Activated CD4-positive, alpha-beta T cell treated with anti-CD3 and anti-CD28 coated beads for 4 hours (primary cell): ENCODE measurements around the gene PAQR9.
"Not testable (repeated sequence)": the region's sequence is repeated elsewhere in the genome, so short reads cannot be mapped to it uniquely, and the experiment has no call there.

ENCODE experiments used
- DNase-seq, 2 donors: peaks; one replicate each; pipeline ENCODE4 v3.0.0-alpha.2; 2020

PAQR9 gene, protein sequence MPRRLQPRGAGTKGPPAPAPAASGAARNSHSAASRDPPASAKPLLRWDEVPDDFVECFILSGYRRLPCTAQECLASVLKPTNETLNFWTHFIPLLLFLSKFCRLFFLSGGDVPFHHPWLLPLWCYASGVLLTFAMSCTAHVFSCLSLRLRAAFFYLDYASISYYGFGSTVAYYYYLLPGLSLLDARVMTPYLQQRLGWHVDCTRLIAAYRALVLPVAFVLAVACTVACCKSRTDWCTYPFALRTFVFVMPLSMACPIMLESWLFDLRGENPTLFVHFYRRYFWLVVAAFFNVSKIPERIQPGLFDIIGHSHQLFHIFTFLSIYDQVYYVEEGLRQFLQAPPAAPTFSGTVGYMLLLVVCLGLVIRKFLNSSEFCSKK

DNA sequence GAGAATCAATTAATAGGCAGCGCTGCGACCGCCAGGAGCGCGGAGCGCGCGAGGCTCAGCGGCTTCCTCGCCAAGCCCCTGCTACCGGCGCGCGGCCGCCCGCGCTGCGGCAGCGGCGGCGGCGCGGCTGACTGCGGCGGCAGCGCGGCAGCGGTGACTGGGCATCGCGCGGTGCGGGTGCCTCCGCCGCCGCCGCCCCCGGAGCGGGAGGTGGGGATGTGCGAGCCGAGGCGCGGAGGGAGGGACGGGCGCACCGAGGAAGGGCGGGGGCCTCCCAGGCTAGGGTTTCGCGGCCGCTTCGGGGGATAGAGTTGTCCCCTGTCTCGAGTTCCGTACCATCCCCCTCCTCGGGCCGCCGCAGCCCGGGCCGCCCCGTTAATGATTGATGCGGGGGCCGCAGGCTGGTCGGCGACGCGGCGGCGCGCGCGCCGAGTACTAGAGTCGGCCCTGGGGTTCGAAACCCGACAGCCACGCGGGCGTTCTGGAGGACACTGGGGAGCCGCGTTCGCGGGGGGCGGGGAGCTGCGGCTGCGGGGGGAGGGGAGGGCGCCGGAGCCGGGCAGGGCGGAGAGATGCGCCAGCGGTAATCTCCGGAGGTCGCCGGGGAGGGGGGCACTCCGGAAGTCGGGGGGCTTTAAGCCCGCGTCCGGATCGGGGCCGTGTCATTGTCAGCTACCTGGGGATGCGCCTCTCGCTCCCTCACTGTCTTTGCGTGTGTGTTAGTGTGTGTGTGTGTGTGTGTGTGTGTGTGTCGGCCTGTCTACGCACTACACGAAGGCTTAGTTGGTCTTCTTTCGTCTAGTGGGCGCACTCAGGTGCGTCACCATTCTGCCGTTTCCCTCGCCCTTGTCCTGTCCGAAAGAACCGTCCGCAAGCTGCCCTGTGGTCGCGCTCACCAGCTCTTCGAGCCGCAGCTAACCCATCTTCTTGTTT, at the start of gene PAQR9:
Gene PAQR9 (minus strand): TSS at position 159 of the 933 bp plus-strand sequence. CDS start 338 bp downstream, outside the sequence.
- no peak for DNase-seq

DNA sequence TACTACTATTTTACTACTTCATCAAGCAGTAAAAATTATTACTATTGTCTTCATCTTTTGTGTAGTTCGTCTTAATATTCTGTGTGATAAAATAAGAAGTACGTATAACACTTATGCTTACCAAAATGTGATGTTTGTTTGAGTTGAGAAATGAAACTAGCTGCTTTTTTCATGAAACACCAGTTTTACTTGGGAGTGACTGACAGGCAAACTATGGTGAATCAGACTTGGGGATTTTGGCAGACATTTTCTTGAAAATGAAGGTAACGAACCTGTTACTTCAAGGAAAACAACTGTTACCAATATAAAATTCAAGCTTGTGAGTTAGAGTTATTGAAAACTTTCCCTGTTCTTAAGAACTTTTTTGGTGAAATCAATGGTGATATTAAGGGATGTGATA, 48.2 kb upstream of the PAQR9 start:
- no peak for DNase-seq

DNA sequence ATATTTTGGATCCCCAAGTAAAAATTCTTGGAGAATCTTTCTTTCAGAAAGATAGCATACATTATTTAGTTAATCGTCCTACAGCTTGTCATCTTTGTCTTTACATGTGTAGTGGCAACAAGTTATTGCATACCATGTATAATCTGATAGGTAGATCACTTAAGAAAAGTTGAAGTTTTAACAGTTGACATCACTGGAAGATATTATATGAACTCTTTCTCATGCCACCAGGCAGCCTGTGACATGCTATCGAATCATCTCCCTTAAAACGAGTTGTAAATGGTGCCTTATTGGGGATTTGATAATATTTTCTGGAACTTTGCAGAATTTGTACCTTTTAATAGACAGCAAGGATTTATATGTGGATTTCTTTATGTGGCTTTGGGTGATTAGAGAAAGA, 46.5 kb upstream of the PAQR9 start:
- DNase-seq, result no peak

DNA sequence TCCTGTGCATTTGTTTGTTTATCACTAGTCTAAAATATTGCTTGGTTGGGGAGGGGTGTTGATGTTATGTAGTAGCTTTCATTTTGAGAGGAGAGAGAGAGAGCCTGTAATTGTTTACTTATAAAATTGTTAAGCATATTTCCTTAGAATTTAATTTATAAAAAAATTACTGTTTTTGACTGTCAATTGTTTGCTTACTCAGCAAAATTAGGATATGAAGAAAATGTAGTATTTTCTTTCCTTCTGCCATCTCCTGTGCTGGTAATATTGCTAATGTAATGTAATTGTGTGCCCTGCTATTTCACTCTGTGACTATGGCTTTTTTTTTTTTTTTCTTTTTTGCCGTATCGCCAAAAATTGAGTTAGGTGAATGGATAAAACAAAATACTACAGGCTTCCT, 41.3 kb upstream of the PAQR9 start:
- DNase-seq, result no peak

DNA sequence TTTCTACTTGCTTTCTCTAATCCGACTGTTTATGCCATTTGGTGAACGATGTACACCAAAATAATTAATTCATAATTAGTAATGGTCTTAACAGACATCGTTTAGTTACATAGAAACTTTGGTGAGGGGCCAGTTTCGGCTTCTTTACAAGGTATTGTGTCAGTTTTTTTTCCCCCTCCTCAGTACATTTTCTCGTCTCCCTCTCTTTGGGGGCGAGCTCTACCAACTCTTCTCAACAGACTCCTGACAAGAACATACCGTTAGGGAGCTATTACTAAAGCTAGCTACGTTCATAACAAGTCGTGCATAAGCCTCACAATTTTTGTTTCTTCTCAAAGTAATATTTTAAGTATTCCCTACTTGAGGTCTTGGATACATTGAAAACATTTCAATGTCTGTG, 39.3 kb upstream of the PAQR9 start:
- no peak for DNase-seq

DNA sequence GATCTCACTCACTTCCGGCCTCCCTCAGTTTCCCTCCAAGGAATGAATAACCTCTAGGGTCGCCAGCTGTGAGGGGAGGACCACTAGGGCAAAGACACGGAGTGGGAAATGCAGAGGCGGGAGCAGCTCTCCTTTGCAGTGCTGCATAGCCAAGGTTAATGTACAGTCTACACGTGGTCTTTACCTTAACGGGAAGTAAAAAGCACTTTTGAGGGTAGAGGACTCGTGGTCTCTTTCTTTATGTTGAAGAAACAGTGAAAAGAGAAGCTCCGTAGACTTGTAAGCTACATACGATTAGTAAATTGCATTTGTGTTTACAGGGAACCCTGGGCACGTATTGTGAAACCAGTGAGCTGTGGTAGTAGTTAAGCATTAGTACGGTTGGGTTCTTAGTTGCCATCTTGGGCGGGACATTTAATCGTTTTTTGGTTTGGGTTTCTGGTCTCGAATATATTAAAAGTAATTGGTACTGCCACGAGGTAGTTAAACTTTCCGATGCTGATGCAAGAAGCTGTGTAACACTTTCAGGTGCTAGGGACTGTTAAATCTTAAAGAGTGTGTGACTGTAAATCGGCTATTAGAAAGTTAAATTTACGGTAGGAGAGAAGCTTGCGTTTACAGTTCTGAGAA, 38.7 kb upstream of the PAQR9 start:
- peak; percentile 20 to 21 for DNase-seq

DNA sequence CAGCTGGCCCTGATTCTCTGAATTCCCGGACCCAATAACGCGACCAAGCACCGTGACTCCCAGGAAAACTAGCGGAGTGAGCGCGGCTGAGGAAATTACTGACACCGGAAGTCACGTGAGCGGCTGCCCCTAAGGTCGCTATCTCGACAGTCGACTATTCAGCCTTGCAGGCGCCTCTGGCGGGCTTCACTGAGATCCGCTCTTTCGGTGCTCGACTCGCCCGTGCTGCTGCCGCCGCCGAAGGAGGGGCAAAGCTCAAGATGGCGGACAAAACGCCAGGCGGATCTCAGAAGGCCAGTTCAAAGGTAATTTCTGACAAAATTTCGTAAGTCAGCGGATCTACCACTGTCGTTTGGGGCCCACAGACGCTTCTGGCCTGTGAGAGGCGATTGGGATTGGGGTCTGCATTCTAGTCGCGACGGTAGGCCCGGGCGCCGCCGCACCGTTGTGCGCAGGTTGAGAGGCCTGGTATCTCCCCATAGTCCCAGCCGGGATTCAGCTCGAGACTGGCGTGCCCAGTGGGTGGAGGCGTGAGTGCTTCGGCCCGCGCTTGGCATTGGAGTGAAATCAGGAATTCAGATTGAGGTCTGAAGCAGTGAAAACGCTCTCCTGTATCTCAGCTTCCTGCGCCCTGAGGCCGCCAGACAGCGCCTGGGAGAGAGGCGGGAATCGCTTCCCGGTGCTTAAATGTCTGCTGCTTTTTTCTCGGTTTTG, 38.1 kb upstream of the PAQR9 start, which contains the start of gene U2SURP:
Gene U2SURP (plus strand): TSS at position 202 of the 714 bp plus-strand sequence. CDS start 59 bp downstream, at position 261.
- DNase-seq, result peak; percentile 88 to 90

DNA sequence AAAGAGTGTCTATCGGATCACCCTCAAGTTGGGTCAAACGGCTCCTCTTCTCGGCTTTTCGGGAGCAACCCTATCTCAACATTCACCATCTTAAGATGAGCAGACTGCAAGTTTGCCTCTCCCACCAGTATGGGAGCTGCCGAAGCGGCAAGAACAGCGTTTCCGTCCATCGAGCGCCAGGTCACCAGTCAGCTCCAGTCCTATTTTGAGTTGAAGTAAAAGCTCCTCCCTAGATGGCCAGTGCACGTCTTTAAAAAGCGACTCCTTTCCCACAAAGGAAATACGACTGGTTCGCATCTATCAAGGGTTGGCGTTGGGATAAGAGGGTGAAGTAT, 37.5 kb upstream of the PAQR9 start:
- DNase-seq, result no peak

DNA sequence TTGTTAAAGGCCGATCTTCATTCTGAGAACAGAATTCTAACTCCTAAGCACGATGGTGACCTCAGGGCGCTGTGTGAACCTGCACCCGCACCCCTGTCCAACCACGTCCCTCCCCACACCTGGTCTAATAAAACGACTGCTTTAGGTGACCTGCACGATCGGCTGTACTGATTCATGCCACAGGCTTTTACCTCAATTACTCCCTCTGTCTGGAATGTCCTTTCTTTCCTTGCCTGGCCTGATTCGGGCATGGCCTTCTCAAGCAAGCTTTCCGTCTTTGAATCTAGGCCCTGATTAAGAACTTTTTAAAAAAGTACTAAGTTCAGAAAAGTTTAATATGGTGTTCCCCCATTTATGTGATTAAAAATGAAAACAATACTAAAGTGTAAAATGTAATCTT, 37.1 kb upstream of the PAQR9 start:
- DNase-seq, result no peak

DNA sequence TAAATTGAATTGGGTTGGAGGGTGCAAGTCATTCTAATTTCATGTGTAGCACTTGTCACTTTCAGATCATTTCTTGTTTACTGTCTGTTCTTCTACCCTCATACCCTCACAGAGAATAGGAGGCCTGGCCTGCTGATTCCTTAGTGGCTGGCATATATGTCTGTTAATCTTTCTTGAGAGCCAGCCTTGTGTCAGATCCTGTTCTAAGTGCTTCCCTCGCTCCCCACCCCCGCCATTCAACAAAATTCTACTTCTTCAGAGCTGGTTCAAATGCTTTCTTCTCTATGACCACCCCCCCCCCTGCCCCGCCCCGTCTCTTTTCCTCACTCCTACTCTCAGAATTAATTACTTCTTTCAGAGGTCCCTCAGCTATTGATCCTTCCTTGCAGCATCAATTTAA, 36.4 kb upstream of the PAQR9 start:
- no peak for DNase-seq

DNA sequence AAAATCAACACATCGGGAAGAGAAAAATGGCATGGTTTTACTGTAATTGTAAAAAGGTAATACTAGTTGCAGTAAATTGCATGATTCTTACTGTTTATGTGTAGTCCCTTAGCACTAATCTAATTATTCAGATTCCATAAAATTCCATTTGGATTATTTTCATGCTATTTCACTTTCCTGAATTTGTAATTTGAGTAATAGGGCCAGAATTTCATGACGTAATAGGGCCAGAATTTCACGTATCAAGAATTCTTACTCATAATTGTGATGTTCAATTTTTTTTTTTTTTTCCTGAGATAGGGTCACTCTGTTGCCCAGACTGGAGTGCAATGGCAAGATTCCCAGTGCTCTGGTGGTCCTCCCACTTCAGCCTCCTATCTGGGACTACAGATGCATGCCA, 35.0 kb upstream of the PAQR9 start:
- DNase-seq, result no peak

DNA sequence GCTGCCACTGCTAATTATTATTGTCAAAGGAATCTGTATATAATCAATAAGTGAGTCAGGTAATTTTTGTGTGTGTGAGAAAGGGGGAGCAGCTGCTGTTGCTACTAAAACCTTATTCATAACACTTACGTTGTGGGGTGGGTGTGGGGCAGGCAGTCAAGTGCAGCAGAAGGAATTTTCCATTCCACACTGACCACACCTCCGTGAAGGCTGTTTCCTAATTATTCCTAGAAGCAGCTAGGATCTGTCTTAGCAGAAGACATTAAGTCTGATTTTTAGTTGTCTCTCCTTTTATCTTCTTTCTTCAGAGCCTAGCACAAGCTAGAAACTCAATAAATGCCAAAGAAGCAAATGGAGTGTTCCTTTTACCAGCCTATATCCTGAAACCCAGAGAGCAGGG, 33.9 kb upstream of the PAQR9 start:
- DNase-seq, result no peak

DNA sequence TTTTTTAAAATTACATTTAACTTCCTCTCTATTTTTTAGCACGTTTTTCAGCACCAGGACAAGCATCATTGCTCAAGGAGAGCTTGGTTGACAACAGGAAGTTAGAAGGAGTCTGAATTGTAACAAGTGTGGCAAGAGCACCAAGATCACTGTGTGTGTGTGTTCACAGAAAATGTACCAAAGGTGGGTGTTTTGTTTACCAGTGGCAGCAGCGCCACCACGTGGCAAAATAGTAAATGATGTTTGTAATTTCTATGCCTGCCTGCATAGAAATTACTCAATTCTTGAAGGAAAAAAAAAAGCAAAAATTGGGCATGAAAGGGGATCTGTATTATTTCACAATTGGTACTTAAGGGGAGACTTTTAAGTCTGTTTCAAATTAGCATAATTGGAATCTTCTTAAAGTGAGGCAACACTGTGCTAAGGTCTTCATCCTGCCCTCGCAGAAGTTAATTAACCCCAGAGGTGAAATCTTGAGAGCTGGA, 30.5 kb upstream of the PAQR9 start:
- peak; percentile 50 to 59 for DNase-seq

DNA sequence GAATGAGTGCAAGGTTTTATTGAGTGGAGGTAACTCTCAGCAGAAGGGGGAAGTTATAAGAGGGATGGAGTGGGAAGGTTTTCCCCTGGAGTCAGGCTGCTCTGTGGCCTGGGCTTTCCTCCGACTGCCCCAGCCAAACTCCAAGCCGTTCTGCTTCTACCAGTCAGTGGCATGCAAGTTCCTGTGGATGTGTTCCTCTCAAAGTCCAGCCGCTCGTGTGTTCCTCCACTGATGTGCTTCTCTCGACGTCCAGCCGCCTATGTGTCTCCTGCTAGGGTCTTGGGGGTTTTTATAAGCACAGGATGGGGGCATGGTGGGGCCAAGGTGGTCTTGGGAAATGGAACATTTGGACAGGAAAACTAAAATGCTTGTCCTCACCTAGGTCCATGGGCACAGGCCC, 28.8 kb upstream of the PAQR9 start:
- no peak for DNase-seq

DNA sequence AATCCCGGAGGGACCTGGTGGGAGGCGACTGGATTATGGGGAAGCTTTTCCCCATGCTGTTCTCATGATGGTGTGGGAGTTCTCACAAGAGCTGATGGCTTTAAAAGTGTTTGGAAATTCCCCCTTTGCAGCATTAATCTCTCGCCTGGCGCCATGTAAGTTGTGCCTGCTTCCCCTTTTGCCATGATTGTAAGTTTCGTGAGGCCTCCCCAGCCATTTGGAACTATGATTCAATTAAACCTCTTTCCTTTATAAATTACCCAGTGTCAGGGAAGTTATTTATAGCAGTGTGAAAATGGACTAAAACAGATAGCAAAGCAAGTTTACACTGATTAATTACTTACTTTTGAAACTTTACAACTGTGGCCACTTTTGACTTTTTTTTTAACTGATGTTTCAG, 27.2 kb upstream of the PAQR9 start:
- DNase-seq, result no peak

DNA sequence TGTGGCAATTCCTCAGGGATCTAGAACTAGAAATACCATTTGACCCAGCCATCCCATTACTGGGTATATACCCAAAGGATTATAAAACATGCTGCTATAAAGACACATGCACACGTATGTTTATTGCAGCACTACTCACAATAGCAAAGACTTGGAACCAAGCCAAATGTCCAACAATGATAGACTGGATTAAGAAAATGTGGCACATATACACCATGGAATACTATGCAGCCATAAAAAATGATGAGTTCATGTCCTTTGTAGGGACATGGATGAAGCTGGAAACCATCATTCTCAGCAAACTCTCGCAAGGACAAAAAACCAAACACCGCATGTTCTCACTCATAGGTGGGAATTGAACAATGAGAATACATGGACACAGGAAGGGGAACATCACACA, 25.4 kb upstream of the PAQR9 start:
- not testable (repeated sequence) for DNase-seq

DNA sequence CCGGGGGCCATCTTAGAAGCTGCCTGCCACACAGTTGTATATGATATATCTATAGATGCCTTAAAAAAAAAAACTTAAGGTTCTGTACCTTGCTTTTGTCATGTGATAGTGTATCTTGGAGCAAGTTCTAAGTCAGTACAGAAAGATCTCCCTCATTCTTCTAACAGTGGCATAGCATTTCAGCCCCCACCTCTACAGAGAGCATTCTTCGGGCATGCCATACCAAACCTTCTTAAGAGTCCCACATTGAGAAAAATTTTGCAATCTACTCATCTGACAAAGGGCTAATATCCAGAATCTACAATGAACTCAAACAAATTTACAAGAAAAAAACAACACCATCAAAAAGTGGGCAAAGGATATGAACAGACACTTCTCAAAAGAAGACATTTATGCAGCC, 24.7 kb upstream of the PAQR9 start:
- DNase-seq, result not testable (repeated sequence)

DNA sequence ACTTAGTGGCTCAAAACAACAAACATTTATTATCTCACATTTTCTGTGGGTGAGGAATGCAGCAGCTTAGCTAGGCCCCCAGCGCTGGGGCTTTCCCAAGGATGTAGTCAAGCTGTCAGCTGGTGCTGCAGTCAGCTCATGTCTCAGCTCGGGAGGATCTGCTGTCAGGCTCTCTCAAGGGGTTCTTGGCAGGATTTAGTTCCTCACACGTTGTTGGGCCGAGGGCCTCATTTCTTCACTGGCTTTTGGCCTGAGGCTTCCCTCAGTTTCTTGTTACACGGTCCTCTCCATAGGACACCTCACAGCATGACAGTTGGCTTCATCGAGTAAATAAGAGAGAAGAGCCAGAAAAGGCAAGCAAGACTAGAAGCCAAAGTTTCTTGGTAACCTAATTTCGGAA, 24.2 kb upstream of the PAQR9 start:
- no peak for DNase-seq

DNA sequence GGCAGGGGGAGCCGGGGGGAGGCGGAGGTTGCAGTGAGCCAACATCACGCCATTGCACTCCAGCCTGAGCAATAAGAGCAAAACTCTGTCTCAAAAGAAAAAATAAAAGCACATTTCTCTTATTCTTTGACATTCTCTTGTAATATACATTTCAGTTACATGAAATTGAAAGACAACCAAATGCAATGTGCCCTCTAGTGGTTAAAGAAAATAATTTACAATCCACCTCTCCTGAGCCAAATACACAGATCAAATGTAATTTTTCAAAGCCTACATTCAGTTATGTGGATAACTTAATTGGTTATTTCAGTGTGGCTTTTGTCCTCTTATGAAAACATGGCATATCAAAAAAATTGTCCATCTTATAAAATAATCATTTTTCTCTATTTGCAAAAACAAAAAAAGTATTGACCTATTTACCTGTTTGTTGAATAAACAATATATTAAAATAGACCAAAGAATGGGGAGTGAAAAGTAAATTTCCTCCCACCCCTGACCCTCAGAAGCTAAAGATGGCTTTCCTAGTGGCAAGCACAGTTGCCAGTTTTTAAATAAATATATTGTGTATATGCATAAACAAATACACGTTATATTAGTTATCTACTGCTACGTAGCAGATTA, 23.7 kb upstream of the PAQR9 start:
- DNase-seq, result no peak

DNA sequence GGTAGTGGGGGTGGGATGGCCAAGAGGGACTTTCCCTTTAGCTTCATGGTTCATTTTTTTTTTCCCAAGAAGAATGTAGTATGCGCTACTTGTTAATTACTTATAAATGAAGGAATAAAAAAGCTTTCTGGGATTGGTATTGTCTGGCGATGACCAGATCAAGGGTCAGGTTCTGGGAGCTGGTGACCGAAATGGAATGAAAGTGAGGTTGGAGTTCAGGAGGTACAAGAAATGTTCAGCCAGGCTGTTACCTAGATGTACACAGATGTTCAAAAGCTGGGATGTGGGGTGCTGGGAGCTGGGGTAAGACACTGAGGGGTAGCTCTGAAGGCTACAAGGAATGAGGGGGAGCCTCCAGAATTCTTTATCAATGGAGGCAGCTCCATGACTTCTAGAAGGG, 20.8 kb upstream of the PAQR9 start:
- no peak for DNase-seq

DNA sequence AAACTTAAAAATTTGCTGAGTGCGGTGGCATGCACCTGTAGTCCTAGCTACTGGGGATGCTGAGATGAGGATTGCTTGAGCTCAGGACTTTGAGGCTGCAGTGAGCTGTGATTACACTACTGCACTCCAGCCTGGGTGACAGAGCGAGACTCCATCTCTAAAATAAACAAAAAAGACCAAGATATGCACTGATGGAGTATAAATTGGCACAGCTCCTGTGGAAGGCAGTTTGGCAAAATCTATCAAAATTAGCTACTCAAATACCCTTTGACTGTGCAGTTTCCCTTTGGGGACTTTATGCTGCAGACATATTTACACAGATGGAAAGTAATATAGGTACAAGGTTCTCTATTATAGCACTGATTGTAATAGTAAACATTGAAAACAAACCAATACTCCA, 19.8 kb upstream of the PAQR9 start:
- no peak for DNase-seq
